Anterior cingulate cortex (tissue), 58 donors: Measurements from ENCODE around the gene PAQR5.
"Not testable (repeated sequence)": the region's sequence is repeated elsewhere in the genome, so short reads cannot be mapped to it uniquely, and the experiment has no call there.

Source experiments
- DNase-seq, 58 donors: peaks; one replicate each; lab custom pipeline; 2025; lab: John Stamatoyannopoulos, UW

Gene PAQR5

GRCh38 chr15:69412701-69413100 is 114.0 kb downstream of the PAQR5 start:
- DNase-seq = no peak

GRCh38 chr15:69413822-69414700 is 115.3 kb downstream of the PAQR5 start, which contains the start of gene KIF23:
Gene KIF23, plus strand, starts transcription at chr15:69414349. Its CDS starts 117 bp downstream, at chr15:69414466.
- peak in 56 of 58 donors; percentile 14 to 91 (median 72) for DNase-seq

GRCh38 chr15:69414701-69415167 is 116.0 kb downstream of the PAQR5 start:
- no peak for DNase-seq

GRCh38 chr15:69415381-69415780 is 116.7 kb downstream of the PAQR5 start:
- DNase-seq = no peak

GRCh38 chr15:69417581-69417980 is 118.9 kb downstream of the PAQR5 start:
- DNase-seq = no peak

GRCh38 chr15:69421498-69421897 is 122.8 kb downstream of the PAQR5 start:
- no peak for DNase-seq

GRCh38 chr15:69422336-69422895 is 123.7 kb downstream of the PAQR5 start:
- DNase-seq = no peak

GRCh38 chr15:69424001-69424400 is 125.3 kb downstream of the PAQR5 start:
- no peak for DNase-seq

- no peak for DNase-seq
Measured at GRCh38 chr15:69424748-69425413, 126.2 kb downstream of the PAQR5 start.

GRCh38 chr15:69433831-69434230 is 135.1 kb downstream of the PAQR5 start:
- DNase-seq = no peak

GRCh38 chr15:69434238-69434637 is 135.5 kb downstream of the PAQR5 start:
- no peak for DNase-seq

GRCh38 chr15:69434679-69435078 is 136.0 kb downstream of the PAQR5 start:
- no peak for DNase-seq

GRCh38 chr15:69435985-69436384 is 137.3 kb downstream of the PAQR5 start:
- DNase-seq = no peak

GRCh38 chr15:69436951-69437350 is 138.2 kb downstream of the PAQR5 start:
- DNase-seq = no peak

- DNase-seq = no peak
Measured at GRCh38 chr15:69439623-69440022, 140.9 kb downstream of the PAQR5 start.

- no peak for DNase-seq
Measured at GRCh38 chr15:69443032-69443611, 144.4 kb downstream of the PAQR5 start.

GRCh38 chr15:69444686-69445085 is 146.0 kb downstream of the PAQR5 start:
- no peak for DNase-seq

GRCh38 chr15:69446953-69447352 is 148.2 kb downstream of the PAQR5 start:
- DNase-seq = no peak

- DNase-seq = not testable (repeated sequence)
Measured at GRCh38 chr15:69450221-69450620, 151.5 kb downstream of the PAQR5 start.

- no peak for DNase-seq
Measured at GRCh38 chr15:69450968-69451695, 152.4 kb downstream of the PAQR5 start.
